GM18508 (cell line): Measurements from ENCODE around the gene KAZN.

Source experiments
- ATAC-seq: cut with Tn5 transposase; IDR thresholded peaks from one replicate; pipeline ENCODE4 v1.9.1; 2021; ENCODE audit warnings: moderate number of reproducible peaks; ENCODE audit not compliant: insufficient read depth, unreplicated experiment

The KAZN gene

GRCh38 chr1:14869187-14869586 is 270.7 kb downstream of the KAZN start:
- no peak for ATAC-seq

DNA sequence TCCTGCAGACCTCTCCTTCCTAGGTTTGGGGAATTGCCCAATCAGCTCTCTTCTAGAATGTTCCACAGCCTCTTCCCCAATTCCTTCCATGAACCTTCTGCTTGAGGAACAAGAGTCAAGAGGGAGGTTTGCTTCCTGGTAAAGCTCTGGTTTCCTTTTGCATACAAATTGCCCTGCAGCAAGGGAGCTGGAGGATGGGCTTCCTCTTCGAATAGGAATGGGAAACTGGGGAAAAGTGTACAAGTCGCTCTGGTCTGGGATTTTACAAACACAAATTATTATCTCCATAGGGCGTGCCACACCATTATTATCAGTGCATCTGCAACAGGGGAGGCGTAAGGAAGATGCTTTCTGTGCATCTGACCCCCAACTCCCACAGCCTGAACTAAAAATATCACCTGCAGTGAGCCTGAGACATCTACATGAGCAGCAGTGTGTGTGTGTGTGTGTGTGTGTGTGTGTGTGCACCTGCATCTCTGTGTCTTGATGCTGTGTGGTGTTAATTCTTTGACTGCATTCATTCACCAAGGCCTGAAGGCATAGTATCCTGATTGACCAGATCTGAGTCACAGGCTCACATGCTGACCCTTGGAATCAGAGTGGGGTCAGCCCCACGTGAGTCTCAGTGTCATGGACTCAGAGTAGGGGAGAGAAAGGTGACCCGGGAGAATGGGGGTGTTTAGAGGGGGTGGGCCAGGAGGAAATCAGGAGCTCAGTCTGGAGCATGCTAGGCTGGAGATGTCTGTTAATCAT is 272.9 kb downstream of the KAZN start:
- ATAC-seq = no peak

- ATAC-seq = no peak
Observed at GRCh38 chr1:14872762-14873161, 274.3 kb downstream of the KAZN start.

DNA sequence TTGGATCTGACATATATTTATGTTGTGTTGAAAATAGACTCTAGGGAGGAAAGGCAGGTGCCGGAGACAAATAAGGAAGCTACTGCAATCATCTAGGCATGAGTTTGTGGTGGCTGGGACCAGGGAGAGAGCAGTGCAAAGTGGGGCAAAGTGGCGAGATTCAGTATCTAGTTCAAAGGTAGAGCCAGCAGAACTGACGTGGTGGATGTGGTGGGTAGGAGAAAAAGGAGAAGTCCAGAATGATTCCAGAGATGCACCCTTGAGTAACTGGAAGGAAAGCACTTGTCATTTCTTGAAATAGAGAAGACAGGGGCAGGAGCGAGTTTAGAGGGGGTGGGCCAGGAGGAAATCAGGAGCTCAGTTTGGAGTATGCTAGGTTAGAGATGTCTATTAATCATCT is 275.2 kb downstream of the KAZN start:
- ATAC-seq = no peak

GRCh38 chr1:14875524-14876509 is 277.3 kb downstream of the KAZN start:
- no peak for ATAC-seq

GRCh38 chr1:14876747-14877146 is 278.3 kb downstream of the KAZN start:
- ATAC-seq = no peak

DNA sequence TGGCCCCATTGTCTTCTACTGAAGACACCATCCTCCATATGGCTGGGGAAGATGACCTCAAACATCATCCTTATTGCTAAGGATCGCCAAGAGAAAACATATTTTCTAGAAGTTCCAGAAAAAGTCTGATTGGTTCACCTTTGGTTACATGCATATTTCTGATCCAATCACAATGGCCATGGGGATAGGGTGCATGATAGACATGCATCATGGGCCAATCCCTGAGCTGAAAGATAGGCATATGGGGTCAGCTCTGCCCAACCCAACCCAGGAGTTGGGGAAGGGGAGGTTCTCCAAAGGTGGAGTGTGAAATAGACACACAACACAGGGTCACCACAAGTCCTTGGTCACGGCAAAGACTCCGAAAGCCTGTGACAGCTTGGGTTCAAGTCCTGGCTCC is 278.7 kb downstream of the KAZN start:
- ATAC-seq = no peak

GRCh38 chr1:14878124-14878523 is 279.6 kb downstream of the KAZN start:
- ATAC-seq = no peak

DNA sequence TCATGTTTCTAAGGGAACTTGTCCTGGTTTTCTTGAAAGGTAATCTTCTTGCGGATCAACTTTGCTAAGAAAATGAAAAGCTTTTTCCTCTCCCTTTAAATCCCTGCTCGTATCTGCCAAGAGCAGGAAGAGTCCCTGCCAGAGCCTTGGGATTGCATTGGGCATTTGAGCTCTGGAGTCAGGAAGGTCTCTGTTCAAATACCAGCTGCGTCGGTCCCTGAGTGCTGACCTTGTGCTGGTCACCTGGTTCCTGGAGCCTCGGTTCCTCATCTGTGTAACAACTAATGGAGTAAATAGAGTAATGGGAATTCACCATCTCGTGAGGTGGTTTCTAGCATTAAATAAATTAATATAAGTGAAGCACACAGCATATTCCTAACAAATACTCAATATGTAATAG is 280.5 kb downstream of the KAZN start:
- no peak for ATAC-seq

DNA sequence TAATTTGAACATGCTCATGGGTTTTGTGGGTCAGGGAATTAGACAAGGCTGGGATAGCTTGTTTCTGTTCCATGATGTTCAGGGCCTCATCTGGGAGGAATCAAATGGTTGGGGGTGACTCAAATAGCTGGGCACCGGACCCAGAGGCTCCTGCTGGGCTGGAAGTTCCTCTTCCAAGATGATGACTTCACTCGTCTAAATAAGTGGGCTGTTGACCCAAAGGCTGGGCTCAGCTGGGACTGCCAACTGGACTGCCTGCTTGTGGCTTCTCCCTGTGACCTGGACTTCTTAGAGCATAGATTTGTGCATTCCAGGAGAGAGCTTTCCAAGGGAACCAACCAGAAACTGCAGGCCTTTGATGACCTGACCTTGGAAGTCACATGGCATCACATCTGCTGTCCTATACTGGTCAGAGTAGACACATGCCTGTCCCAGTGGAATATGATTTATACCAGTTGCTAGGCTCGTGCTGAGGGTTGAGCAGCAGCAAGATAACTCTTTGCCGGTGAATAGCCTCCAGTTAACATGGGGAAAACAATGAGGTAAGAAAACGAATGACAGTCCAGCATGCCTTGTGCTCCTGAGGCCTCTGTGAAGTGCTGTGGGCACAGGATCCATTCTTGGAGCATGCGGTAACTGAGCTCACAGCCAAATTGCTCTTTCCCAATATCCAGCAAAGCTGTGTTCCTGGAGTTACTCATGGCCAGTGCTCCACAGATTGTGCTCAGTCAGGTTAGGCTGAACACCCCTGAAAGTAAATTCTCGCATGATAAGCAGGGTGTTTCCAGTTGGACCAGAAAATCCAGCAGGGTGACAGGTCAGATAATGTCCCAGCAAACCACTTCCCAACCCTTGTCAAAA is 282.2 kb downstream of the KAZN start:
- no peak for ATAC-seq

DNA sequence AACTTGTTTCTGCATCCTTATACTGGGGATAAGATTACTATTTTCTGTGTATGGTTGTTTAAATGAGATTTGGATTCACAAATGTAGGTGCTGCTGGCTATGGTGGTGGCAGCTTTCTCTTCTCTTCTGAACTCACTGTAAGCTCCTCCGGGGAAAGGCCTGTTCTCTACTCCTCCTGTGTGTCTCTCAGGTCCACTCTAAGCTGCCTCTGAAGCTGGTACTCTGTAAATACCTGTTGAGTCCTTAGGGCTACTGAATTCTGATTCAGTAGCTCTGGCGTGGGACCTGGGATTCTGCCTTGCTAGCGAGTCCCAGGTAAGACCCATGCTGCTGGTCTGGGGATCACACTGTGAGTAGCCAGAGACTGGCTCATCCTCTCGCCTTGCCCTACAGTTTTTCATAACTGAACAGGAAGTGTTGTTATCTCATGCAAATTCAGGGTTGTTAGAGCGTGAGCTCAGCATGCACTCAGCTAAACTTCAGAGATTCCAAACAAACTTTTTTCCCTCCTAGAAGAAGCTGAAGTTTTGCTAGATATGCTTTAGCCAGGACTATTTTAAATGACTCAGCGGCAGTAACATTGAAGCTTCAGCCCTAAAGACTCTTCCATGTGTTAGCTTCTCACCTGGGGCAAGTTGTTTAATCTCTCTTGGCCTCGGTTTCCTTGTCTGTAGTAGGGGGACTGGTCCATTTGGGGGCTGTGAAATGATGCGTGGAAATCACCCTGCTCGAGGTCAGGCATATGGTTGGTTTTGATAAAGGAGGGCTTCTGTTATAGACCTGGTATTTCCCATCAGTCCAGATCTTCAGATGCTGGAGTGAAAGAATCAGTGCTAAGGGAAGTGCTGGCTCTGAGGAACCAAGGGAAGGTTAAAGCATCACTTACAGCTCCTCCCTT is 283.5 kb downstream of the KAZN start:
- ATAC-seq = no peak

DNA sequence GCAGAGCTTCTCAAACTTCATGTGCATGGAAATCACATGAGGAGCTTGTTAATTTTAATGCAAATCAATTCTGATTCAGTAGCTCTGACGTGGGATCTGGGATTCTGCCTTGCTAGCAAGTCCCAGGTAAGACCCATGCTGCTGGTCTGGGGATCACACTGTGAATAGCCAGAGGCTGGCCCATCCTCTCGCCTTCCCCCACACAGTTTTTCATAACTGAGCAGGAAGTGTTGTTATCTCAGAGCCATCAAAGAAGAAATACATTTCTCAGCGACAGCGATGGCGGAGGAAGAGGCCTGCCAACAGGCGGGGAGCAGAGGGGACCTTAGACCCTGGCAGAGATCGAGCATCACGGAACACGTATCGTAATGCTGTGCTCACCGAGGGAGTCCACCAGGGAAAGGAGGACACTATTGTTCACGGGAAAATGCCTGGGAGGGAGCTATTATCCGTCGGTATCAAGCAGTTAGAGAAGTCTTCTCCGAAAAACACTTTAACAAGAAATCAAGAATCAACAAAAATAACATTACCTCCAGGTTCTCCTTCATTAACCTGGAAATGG is 286.2 kb downstream of the KAZN start:
- no peak for ATAC-seq

GRCh38 chr1:14887044-14887566 is 288.6 kb downstream of the KAZN start:
- no peak for ATAC-seq

- no peak for ATAC-seq
Observed at GRCh38 chr1:14887764-14888350, 289.4 kb downstream of the KAZN start.

DNA sequence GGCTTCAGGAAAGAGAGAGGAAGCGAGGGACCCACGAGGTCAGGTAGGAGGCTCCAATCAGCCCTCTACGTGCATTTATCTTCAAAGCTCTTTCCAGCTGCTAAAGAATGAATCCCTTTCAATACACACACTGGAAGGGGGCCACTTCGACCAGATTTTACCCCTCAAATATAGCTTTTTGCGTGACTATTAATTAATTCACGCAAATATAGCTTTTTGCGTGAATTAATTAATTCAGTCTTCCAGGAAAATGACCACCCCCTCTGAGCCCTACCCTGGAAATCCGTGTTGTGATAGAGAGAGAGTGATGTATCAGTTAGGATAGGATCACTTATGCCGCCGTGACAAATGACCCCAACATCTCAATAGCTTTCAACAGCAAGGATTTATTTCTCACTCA is 289.9 kb downstream of the KAZN start:
- no peak for ATAC-seq

DNA sequence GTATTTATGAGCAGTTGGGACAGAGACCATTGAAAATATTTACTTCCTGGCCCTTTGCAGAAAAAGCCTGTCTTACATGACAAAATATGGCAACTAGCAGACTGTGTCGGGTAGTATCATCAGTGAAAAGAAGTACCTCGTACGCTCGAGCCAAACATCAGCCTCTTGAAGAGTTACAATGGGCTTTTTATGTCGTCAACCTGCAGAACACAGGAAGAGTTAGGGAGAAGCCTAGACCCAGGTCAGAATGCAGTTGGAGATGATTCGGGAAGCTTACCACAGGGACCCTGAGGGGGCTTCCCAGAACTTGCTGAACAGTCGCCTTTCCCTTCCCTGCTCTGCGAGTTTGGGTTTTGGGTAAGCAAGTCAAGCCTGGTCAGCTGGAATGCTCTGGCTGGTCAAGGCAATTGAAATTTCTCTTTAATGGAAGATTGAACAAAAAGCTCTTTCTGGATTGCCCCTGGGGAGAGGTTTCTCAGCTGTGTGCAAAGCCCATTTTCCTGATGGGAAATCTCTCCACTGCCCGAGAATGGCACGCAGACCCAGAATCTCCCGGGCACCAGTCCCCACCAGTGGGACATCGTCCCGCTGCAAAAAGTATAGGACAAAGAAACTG is 291.4 kb downstream of the KAZN start:
- no peak for ATAC-seq

DNA sequence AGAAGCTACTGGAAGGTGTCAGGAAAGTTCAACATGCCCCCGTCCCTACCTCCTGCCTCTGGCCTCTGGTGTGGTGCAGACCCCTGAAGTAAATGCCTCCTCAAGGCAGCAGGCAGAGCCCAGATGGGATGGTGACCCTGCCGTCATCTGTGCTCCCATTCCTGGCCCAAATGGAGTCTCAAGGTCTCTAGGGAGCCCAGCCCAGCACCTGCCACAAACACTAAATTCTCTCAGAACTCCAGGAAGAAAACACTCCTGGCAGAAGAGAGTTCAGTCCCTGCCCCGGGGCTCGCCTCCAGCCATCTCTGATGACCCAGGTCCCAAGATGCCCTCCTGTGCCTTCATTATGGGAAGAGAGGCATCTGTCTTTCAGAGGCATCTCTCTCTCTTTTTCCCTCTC is 293.5 kb downstream of the KAZN start:
- no peak for ATAC-seq
